Astrocyte (in vitro differentiated cells and primary cell): ENCODE results near the gene ZMYM4. TPM values are rescaled to one million over a fixed set of nuclear protein-coding genes. Genes with fewer than 3 reads are reported as not detected.

ENCODE experiments used
- DNase-seq: peaks from one replicate; pipeline ENCODE4 v3.0.0-alpha.2; 2010; ENCODE audit warnings: low read depth
- FAIRE-seq: peaks from 2 replicates; lab custom pipeline; 2011; peaks lifted over from hg19 to GRCh38; lab: Jason Lieb, UNC
- H2AFZ ChIP-seq: 2 replicates; pipeline ENCODE4 v1.6.0; 2012; ENCODE audit warnings: low read depth, low read length, inconsistent platforms
- H3K27ac ChIP-seq: 2 replicates; pipeline ENCODE4 v1.5.1; 2011; ENCODE audit warnings: low read depth, low read length, inconsistent platforms
- H3K27me3 ChIP-seq: 2 replicates; pipeline ENCODE4 v1.6.0; 2011; ENCODE audit warnings: low read length, inconsistent platforms; ENCODE audit not compliant: insufficient read depth
- H3K36me3 ChIP-seq: 2 replicates; pipeline ENCODE4 v1.5.1; 2011; ENCODE audit warnings: low read length, inconsistent platforms; ENCODE audit not compliant: insufficient read depth
- H3K4me1 ChIP-seq: 2 replicates; pipeline ENCODE4 v1.5.1; 2011; ENCODE audit warnings: low read length, inconsistent platforms; ENCODE audit not compliant: insufficient read depth
- H3K4me2 ChIP-seq: 2 replicates; pipeline ENCODE4 v1.6.0; 2012; ENCODE audit warnings: low read length, inconsistent platforms
- H3K4me3 ChIP-seq: 2 replicates; pipeline ENCODE4 v1.5.1; 2011; ENCODE audit warnings: low read depth, mild to moderate bottlenecking, low read length, inconsistent platforms; ENCODE audit not compliant: insufficient read depth
- H3K79me2 ChIP-seq: 2 replicates; pipeline ENCODE4 v1.6.0; 2012; ENCODE audit warnings: mild to moderate bottlenecking, low read length, inconsistent platforms; ENCODE audit not compliant: insufficient read depth
- H3K9ac ChIP-seq: 2 replicates; pipeline ENCODE4 v1.6.0; 2012; ENCODE audit warnings: mild to moderate bottlenecking, low read length, inconsistent platforms
- H3K9me3 ChIP-seq: 2 replicates; pipeline ENCODE4 v1.5.1; 2012; ENCODE audit warnings: low read depth, mild to moderate bottlenecking, low read length, inconsistent platforms; ENCODE audit not compliant: insufficient read depth
- H4K20me1 ChIP-seq: 2 replicates; pipeline ENCODE4 v1.6.0; 2012; ENCODE audit warnings: low read length, inconsistent platforms; ENCODE audit not compliant: insufficient read depth
- H3K27ac Mint-ChIP-seq: one replicate; pipeline ENCODE4 v1.8.0; 2021; ENCODE audit warnings: mild to moderate bottlenecking, mixed read lengths; ENCODE audit not compliant: unreplicated experiment
- H3K27me3 Mint-ChIP-seq: one replicate; pipeline ENCODE4 v1.8.0; 2021; ENCODE audit warnings: low read depth, mixed read lengths; ENCODE audit not compliant: unreplicated experiment
- H3K36me3 Mint-ChIP-seq: one replicate; pipeline ENCODE4 v1.8.0; 2021; ENCODE audit warnings: low read depth, mixed read lengths; ENCODE audit not compliant: unreplicated experiment
- H3K4me1 Mint-ChIP-seq: one replicate; pipeline ENCODE4 v1.8.0; 2021; ENCODE audit warnings: low read depth, mixed read lengths; ENCODE audit not compliant: unreplicated experiment
- H3K4me3 Mint-ChIP-seq: one replicate; pipeline ENCODE4 v1.8.0; 2021; ENCODE audit warnings: mild to moderate bottlenecking, moderate library complexity, mixed read lengths; ENCODE audit not compliant: unreplicated experiment
- H3K9me3 Mint-ChIP-seq: one replicate; pipeline ENCODE4 v1.8.0; 2021; ENCODE audit warnings: mild to moderate bottlenecking, mixed read lengths; ENCODE audit not compliant: unreplicated experiment
- EZH2 ChIP-seq: IDR thresholded peaks from 2 replicates; pipeline ENCODE4 v1.6.1; 2012; ENCODE audit warnings: mild to moderate bottlenecking, low read length, inconsistent platforms; ENCODE audit not compliant: insufficient read depth
- total RNA-seq: library from RNA; stranded (reverse); gene quantifications from 2 replicates; pipeline ENCODE4 v1.2.1, GENCODE V29; 2021
- TF ChIP-seq, protein P1 (sequence below): IDR thresholded peaks from 2 replicates; pipeline ENCODE4 v1.5.1; 2011; ENCODE audit warnings: low read depth, mild to moderate bottlenecking, inconsistent platforms, low read length, moderate library complexity; ENCODE audit not compliant: insufficient read depth

The ZMYM4 gene
- total RNA-seq, 1 donor from 2014 or later, result 65.5 TPM

DNA sequence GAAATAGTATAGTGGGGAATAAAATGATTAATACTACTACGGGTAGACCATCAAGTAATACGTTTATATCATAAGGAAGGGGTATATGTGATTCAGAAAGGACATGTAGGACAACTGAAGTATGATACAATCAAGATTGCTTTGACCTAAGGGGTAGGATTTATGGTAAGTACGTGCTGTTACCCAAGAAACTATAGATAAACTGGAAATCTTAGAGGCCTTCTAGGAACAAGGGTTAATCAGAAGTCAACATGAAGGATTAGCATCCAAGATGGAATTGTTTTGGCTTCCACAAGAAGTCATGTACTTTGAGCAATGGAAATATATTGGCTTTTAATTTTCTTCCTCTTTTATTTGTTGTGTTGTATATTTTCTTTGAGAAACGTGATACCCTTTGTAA is 13.2 kb upstream of the ZMYM4 start:
- H4K20me1 ChIP-seq, result no peaks in the 10 kb centered on the region
- Mint-ChIP-seq H3K27ac (no peak overlapping the region), H3K36me3 (no peaks in the 10 kb centered on the region), H3K9me3 (no peaks in the 10 kb centered on the region), H3K4me1 (no peaks in the 10 kb centered on the region), H3K27me3 (no peaks in the 10 kb centered on the region), H3K4me3 (no peak overlapping the region)
- no peak overlapping the region for H3K27ac ChIP-seq
- H3K79me2 ChIP-seq, result no peaks in the 10 kb centered on the region
- no peaks in the 10 kb centered on the region for H3K9me3 ChIP-seq
- H2AFZ ChIP-seq, result no peak overlapping the region
- H3K4me3 ChIP-seq, result no peak overlapping the region
- no peaks in the 10 kb centered on the region for H3K27me3 ChIP-seq
- TF ChIP-seq, protein P1, sequence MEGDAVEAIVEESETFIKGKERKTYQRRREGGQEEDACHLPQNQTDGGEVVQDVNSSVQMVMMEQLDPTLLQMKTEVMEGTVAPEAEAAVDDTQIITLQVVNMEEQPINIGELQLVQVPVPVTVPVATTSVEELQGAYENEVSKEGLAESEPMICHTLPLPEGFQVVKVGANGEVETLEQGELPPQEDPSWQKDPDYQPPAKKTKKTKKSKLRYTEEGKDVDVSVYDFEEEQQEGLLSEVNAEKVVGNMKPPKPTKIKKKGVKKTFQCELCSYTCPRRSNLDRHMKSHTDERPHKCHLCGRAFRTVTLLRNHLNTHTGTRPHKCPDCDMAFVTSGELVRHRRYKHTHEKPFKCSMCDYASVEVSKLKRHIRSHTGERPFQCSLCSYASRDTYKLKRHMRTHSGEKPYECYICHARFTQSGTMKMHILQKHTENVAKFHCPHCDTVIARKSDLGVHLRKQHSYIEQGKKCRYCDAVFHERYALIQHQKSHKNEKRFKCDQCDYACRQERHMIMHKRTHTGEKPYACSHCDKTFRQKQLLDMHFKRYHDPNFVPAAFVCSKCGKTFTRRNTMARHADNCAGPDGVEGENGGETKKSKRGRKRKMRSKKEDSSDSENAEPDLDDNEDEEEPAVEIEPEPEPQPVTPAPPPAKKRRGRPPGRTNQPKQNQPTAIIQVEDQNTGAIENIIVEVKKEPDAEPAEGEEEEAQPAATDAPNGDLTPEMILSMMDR, result no peak
- no peak for TF ChIP-seq EZH2
- H3K4me1 ChIP-seq, result no peaks in the 10 kb centered on the region
- no peak overlapping the region for H3K9ac ChIP-seq
- FAIRE-seq, result no peak
- no peak overlapping the region for H3K4me2 ChIP-seq
- no peaks in the 10 kb centered on the region for H3K36me3 ChIP-seq
- no peak for DNase-seq

DNA sequence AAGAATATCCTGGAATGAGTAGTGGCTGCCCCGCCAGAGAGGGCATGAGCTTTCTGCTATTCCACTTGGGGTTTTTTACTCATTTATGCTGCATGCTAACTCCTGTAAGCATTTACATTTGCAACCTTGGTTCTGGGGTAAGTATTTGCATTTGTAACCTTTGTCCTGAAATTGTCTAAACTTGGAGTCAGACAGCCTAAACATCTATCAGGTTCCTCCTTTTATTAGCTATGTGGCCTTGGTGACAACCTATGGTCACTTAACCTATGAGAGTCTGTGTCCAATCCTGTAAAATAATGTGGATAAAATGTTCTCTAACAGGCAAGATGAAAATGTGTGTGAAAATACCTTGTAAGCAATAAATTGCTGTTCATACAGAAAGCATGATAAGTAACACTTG is 8.9 kb upstream of the ZMYM4 start:
- H3K27ac ChIP-seq, result no peak overlapping the region
- H3K9ac ChIP-seq, result no peak overlapping the region
- no peak overlapping the region for H3K4me3 ChIP-seq
- H3K4me2 ChIP-seq, result no peak overlapping the region
- Mint-ChIP-seq H3K4me1 (peaks cover under 1% of the 10 kb centered on the region), H3K27ac (no peak overlapping the region), H3K27me3 (no peaks in the 10 kb centered on the region), H3K9me3 (no peaks in the 10 kb centered on the region), H3K4me3 (no peak overlapping the region), H3K36me3 (no peaks in the 10 kb centered on the region)
- no peak for DNase-seq
- no peak for TF ChIP-seq EZH2
- TF ChIP-seq, protein P1, result no peak
- H3K9me3 ChIP-seq, result no peaks in the 10 kb centered on the region
- no peak for FAIRE-seq
- no peaks in the 10 kb centered on the region for H4K20me1 ChIP-seq
- H3K36me3 ChIP-seq, result no peaks in the 10 kb centered on the region
- no peaks in the 10 kb centered on the region for H3K4me1 ChIP-seq
- H3K27me3 ChIP-seq, result no peaks in the 10 kb centered on the region
- H2AFZ ChIP-seq, result no peak overlapping the region
- H3K79me2 ChIP-seq, result no peaks in the 10 kb centered on the region

DNA sequence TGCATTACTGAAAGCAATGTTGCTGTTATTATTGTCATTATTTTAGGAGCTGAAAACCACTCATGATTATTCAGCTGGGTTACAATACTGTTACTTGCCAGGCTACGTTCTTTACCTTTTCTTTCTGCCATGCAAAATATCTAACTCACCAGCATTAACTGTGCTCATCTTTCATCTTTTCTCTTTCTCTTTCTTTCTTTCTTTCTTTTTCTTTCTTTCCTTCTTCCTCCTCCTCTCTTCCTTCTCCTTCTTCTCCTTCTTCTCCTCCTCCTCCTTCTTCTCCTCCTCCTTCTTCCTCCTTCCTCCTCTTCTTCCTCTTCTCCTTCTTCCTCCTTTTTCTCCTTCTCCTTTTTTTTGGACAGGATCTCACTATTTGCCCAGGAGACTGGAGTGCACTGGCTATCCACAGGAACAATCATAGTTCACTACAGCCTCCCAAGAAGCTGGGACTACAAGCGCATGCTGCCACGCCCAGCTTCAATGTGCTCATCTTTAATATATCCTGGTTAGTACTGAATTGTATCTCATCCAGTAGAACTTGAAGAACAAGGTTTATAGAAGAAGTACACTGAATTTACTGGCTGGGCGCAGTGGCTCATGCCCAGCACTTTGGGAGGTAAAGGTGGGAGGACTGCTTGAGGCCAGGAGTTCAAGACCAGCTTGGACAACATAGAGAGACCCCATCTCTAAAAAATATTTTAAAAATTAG is 6.9 kb upstream of the ZMYM4 start:
- TF ChIP-seq, protein P1, result no peak
- no peak for TF ChIP-seq EZH2
- no peaks in the 10 kb centered on the region for H4K20me1 ChIP-seq
- Mint-ChIP-seq H3K36me3 (no peaks in the 10 kb centered on the region), H3K9me3 (no peaks in the 10 kb centered on the region), H3K4me3 (no peak overlapping the region), H3K27me3 (no peaks in the 10 kb centered on the region), H3K27ac (no peak overlapping the region), H3K4me1 (peaks cover 11% of the 10 kb centered on the region)
- no peak overlapping the region for H3K9ac ChIP-seq
- no peaks in the 10 kb centered on the region for H3K79me2 ChIP-seq
- H3K4me1 ChIP-seq, result no peaks in the 10 kb centered on the region
- FAIRE-seq, result no peak
- no peaks in the 10 kb centered on the region for H3K9me3 ChIP-seq
- no peak for DNase-seq
- H3K27ac ChIP-seq, result no peak overlapping the region
- no peaks in the 10 kb centered on the region for H3K36me3 ChIP-seq
- H3K4me2 ChIP-seq, result no peak overlapping the region
- no peak overlapping the region for H2AFZ ChIP-seq
- no peak overlapping the region for H3K4me3 ChIP-seq
- H3K27me3 ChIP-seq, result no peaks in the 10 kb centered on the region
